NCI-H774 (cell line): ENCODE results near the gene FMNL2.

Experiments used
- DNase-seq: peaks from one replicate; lab custom pipeline; 2025; lab: John Stamatoyannopoulos, UW

Gene FMNL2

DNA sequence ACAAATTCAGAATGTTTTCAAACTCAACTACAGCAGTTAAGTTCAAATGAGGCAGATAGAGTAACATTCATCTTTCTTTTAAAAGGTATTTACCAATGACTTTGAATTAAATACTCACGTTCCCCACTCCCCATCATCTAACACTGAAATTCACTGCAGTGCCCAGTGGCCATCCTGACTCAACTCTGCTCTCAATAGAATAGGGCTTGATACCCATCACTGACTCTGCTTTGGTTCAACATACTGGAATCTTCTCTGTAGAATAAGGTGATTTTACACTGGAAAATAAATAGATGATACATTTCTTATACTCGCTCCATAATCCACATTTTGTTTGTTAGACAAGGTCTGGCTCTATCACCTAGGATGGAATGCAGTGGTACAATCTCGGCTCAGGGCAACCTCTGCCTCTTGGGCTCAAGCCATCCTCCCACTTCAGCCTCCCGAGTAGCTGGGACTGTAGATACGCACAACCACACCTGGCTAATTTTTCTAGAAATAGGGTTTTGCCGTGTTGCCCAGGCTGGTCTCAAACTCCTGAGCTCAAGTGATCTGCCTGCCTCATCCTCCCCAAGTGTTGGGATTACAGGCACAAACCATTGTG lies 315.9 kb downstream of the FMNL2 start:
- no peak for DNase-seq

DNA sequence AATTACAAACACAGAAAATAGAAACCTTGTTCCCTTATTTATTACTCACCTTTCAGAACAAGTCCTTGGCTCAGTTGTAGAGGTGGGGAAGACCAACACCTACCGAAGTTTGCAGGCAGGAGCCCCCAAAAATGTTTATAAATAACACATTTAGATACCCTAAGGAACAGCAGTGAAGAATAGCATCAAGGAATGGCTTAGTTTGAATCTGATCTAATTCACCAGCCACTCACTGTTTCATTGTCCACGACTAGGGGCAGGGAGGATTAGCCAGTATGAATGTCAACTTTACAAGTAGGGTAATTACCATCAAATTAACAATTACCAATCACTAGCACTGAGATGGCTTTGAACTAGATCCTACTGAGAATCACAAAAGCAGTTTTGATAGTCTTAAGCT lies 316.9 kb downstream of the FMNL2 start:
- no peak for DNase-seq

DNA sequence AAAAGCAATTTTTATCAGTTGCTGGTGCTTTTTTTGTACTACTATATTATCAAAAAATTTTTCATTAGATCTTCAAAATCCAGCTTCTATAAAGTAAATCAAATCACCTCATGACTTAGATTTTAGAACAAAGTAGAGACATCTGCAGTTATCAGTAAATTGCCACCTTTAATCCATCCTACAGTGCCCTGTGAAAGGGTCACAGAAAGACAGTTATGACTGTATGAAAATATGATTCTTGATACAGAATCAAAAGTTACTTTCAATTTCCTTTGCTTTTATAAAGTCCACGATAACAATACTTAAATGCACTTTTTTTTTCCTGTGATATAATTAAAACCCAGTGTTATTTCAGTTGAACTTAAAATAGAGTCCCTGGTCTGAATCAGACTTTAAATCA lies 320.9 kb downstream of the FMNL2 start:
- no peak for DNase-seq

DNA sequence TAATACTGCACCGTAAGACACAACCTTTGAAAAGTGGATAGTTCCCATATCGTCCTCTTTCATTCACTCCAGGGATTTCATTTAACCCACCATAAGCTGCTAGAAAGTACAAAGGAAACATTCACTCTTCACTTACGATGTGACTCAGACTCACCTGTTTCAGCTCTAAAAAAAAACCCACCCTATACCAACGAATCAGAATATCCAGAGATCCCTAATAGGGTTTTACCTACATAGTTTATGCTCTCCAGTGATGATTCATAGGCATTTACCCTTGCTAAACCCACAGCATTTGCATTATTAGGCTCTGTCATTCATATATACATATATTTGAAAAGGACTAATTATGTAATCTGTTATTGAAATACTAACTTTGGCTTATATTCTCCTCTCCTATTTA lies 322.1 kb downstream of the FMNL2 start:
- no peak for DNase-seq

DNA sequence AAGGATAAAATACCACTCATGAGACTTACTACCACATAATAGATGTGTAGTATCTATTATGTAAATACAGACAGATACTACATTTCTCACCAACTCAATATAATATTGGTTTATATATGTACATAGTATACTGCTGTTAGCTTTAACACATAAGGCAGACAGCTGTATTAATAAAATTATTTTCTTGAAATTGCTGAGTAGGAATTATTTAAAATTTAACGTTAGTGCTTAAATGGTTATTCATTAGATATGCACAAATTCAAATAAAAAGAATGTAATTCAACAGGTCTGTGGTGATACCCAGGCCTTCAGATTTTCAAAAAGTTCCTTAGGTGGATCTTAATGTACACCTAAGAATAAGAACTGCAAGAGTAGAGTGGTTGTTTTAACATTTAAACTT lies 323.2 kb downstream of the FMNL2 start:
- DNase-seq, result no peak

DNA sequence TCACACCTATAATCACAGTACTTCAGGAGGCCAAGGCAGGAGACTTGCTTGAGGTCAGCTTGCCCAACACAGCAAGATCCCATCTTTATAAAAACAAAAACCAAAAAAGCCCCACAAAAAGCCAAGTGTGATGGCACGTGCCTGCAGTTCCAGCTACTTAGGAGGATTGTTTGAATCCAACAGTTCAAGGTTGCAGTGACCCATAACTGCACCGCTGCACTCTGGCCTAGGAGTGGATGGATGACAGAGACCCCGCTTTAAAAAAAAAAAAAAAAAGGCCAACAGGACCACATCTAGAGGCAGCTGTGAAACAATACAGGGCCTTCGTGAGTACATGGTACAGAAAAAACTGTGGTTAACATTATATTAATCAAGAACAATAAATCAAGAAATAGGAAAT lies 326.1 kb downstream of the FMNL2 start:
- no peak for DNase-seq

DNA sequence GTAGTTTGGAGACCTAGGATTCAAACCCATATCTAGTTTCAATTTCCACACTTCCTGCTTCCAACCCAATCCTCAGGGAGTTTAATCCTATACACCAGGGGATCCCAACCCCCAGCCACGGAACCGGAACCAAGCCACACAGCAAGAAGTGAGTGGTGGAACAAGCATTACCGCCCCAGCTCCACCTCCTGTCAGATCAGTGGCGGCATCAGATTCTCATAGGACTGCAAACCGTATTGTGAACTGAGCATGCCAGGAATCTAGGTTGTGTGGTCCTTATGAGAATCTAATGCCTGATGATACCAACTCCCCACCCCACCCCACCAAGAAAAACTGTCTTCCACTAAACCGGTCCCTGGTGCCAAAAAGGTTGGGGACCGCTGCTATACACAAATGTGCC lies 329.8 kb downstream of the FMNL2 start:
- DNase-seq, result no peak

DNA sequence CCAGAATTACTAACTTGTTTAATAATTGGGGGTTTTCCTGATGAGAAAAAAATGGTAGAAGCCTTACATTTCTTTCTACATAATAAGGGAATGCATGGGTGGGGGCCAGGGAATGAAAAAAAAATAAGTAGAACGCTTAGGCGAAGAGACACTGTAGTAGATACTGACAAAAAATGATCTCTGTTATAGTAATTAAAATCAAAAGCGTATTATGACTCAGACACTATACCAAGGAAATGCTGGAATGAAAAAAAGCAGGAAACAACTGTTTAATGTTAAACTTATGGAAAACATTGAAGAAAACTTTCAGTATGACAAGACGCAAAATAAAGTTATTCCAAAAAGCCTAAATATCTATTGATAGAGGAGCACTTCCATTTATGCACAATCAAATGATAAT lies 339.4 kb downstream of the FMNL2 start:
- DNase-seq, result no peak

DNA sequence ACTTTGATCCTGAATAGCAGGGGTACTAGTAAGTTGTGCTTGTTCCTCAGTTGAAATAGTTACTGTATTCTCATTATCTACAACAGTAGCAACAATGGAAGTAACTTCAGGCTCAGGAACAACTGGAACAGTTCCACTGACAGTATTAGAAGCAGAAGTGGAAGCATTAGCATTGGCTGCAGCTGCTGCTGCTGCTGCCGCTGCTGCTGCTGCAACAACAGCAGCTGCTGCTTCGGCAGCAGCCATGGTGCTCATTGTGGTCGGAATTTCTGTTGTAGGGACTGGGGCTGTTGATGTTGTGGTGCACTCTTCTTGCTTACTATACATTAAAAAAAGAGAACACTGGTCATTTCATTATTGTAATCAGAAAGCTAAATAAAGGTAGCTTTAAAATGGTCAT lies 341.5 kb downstream of the FMNL2 start:
- DNase-seq, result no peak

DNA sequence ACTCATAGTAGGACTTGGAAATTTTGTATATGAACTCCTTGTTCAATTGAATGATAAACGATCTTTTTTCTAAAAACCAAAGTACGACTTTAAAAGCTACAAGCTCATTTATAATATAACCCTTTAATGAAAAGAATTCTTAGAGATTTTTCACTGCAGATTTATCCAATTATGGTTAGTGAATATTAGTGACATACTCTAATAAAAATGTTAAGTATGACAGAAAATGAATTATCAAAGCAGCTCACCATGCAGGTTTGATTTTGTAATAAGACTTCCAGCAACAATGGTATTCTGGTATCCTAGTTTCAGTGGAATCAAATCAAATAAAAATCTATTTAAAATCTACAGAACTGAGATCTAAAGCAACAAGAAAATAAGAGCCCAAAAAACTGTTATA lies 343.8 kb downstream of the FMNL2 start:
- no peak for DNase-seq

DNA sequence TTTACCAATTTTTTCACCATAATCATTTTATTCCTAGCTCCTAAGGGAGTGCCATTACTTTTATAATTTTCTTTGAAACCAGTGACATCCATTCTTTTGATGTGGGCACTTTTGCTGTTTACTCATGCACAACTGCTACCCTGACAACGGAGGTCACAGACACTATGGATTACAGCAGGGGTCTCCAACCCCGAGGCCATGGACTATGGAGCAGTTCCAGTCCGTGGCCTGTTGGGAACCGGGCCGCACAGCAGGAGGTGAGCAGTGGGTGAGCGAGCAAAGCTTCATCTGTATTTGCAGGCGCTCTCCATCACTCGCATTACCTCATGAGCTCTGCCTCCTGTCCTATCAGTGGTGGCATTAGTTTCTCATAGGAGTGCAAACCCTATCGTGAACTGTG lies 347.7 kb downstream of the FMNL2 start:
- DNase-seq, result no peak

DNA sequence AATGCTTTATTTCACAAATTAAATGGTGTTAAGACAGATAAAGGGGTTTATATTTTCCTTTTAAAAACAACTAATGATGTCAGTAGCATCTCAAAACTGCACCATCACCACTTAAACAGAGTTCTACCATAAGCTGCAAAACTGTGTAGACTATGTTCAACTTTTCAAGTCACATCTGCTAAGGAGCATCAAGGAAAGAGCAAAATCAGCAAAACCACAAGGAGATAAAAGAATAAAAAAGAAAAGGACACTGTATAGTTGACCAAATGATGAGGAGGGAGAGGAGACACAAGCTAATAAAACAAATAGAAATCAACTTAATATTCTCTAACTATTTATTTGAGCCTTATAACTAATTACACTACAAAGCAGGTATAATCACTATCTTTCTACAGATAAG lies 348.4 kb downstream of the FMNL2 start:
- DNase-seq, result no peak

DNA sequence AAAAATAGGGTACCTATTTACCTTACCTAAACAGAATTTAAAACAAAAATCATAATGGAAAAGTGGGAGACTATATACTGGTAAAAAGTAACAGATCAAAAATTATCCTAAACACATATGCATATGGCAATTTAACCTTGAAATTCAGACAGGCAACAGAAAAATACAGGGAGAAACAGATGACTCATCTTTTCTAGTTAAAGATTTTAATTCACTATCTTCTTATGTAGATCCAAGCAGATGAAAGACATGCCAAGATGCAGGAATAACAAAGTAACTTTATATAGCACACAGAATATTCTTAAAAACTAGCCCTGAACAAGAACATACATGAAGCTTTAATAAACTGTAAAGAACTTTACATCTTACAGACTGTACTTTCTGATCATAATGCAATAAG lies 351.3 kb downstream of the FMNL2 start:
- DNase-seq, result no peak

DNA sequence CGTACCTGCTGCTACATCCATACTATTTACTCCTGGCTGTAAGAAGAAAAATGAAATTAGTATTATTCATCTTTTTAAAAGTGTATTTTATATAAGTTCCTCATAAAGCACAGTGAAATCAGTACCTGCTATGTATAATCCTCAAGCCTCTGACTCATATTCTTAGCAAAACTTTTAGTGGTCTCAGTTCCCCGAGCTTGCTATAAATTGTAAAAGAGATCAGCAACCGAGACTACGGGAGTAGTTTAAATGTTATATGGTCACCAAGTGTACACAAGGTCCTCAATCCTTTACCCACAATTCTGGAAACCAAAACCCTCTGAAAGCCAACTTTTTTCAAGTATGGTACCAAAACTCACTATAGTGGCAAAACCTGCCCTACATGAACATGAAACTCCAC lies 358.1 kb downstream of the FMNL2 start:
- DNase-seq, result no peak

DNA sequence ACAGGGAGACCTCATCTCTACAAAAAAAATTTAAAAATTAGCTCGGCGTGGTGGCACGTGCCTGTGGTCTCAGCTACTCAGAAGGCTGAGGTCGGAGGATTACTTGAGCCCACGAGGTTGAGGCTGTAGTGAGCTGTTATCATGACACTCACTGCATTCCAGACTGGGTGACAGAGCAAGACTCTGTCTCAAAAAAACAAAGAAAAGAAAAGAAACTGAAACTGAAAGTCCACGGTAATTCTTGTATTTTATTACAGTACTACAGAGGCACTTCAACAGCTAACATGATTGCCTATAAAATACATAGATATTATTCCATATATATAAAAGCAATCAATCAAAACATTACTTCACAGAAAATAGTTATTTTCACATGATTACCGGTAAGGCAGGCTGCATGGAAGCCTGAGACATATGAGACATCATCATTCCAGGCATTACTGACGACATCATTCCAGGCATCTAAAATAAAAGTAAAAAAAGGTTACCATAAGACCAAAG lies 359.2 kb downstream of the FMNL2 start:
- no peak for DNase-seq

DNA sequence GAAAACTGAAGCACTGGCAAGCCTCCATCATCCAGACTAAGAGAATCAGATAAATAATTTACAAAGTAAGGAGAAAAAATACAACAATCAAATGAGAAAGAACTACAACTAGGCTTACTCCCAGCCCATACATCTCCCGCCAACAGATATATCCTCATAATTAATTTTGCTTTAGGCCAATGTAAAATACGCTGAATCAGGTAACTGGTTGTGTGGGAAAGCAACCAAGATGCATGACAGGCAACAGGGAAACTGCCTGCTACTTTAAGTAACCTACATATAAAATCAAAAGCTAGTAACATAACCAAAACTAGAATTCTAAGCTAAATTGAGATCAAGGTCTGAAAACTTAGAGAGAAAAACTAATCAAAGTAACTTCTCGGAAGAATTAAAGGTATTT lies 360.8 kb downstream of the FMNL2 start:
- DNase-seq, result no peak

DNA sequence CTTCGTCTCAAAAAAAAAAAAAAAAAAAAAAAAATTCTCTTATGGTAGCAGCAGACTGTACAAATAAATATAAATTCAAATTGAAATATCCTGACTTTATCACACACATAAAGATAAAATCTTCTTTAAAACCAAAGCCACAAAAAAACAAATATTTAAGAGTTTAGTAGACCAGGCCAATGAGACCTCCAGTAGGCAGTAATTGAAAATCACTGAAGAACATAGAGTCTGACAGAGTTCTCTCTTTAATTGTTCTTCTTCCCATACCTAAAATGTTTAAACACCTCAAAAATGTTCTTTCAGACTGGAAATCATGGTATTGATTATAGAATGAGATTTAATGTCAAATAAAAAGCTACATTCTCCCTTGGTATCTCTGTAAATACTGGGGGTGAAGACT lies 361.5 kb downstream of the FMNL2 start:
- no peak for DNase-seq
